Keratinocyte (primary cell): Measurements from ENCODE around the gene STRA6. TPM values are rescaled to one million over a fixed set of nuclear protein-coding genes. Genes with fewer than 3 reads are reported as not detected.
A peak's percentile ranks its signal among the peaks of the same experiment; 100 is the strongest.

Experiments
- DNase-seq: peaks from one replicate; pipeline ENCODE4 v3.0.0-alpha.2; 2011; ENCODE audit warnings: low read depth, missing footprints, low spot score
- FAIRE-seq: peaks from 2 replicates; lab custom pipeline; 2011; peaks lifted over from hg19 to GRCh38; lab: Jason Lieb, UNC
- H2AFZ ChIP-seq: 2 replicates; pipeline ENCODE4 v1.6.0; 2012; ENCODE audit warnings: low read length, control low read depth, inconsistent platforms; ENCODE audit not compliant: control insufficient read depth
- H3K27ac ChIP-seq: 2 replicates; pipeline ENCODE4 v1.5.1; 2011; ENCODE audit warnings: low read length; ENCODE audit not compliant: control insufficient read depth, insufficient read depth
- H3K27me3 ChIP-seq: 3 replicates; pipeline ENCODE4 v1.6.0; 2011; ENCODE audit warnings: low read length; ENCODE audit not compliant: control insufficient read depth, insufficient read depth; ENCODE audit errors: extremely low read depth
- H3K36me3 ChIP-seq, 2 experiments: 2 replicates in 1 of 2; 3 replicates in 1 of 2; pipeline ENCODE4 v1.5.1; 2011; ENCODE audit warnings: low read length in 2 of 2, mild to moderate bottlenecking in 1 of 2; ENCODE audit not compliant: control insufficient read depth in 2 of 2, insufficient read depth in 2 of 2; ENCODE audit errors: extremely low read depth in 1 of 2
- H3K4me1 ChIP-seq: 3 replicates; pipeline ENCODE4 v1.5.1; 2011; ENCODE audit warnings: low read length; ENCODE audit not compliant: control insufficient read depth, insufficient read depth; ENCODE audit errors: extremely low read depth
- H3K4me2 ChIP-seq: 3 replicates; pipeline ENCODE4 v1.6.0; 2011; ENCODE audit warnings: low read depth, low read length; ENCODE audit not compliant: control insufficient read depth, insufficient read depth; ENCODE audit errors: extremely low read depth
- H3K4me3 ChIP-seq, 3 experiments: fragments of 200-600 bp in 1 of 3; sonication (generic) in 1 of 3; 2 replicates in 2 of 3; 3 replicates in 1 of 3; pipeline ENCODE4 v1.5.1; 2011 to 2016; ENCODE audit warnings: low read length in 3 of 3, mild to moderate bottlenecking in 3 of 3, control low read depth in 2 of 3, inconsistent platforms in 1 of 3, low read depth in 1 of 3, mixed read lengths in 1 of 3, mixed run types in 1 of 3, moderate library complexity in 1 of 3; ENCODE audit not compliant: control insufficient read depth in 2 of 3, insufficient read depth in 2 of 3; ENCODE audit errors: extremely low read depth in 1 of 3
- H3K79me2 ChIP-seq: 2 replicates; pipeline ENCODE4 v1.6.0; 2012; ENCODE audit warnings: low read length; ENCODE audit not compliant: control insufficient read depth, insufficient read depth
- H3K9ac ChIP-seq: 3 replicates; pipeline ENCODE4 v1.6.0; 2011; ENCODE audit warnings: low read length; ENCODE audit not compliant: control insufficient read depth, insufficient read depth; ENCODE audit errors: extremely low read depth
- H3K9me1 ChIP-seq: 3 replicates; pipeline ENCODE4 v1.6.0; 2011; ENCODE audit warnings: low read length; ENCODE audit not compliant: control insufficient read depth, insufficient read depth; ENCODE audit errors: extremely low read depth
- H3K9me3 ChIP-seq: 2 replicates; pipeline ENCODE4 v1.5.1; 2012; ENCODE audit warnings: low read depth, low read length; ENCODE audit not compliant: control insufficient read depth
- H4K20me1 ChIP-seq: 3 replicates; pipeline ENCODE4 v1.6.0; 2011; ENCODE audit warnings: low read length; ENCODE audit not compliant: control insufficient read depth, insufficient read depth; ENCODE audit errors: extremely low read depth
- CTCF ChIP-seq, 3 experiments: IDR thresholded peaks in 1 of 3; conservative IDR thresholded peaks in 1 of 3; optimal IDR thresholded peaks in 1 of 3; 2 replicates in 2 of 3; 3 replicates in 1 of 3; pipeline versions ENCODE3 to v1.5.1; 2011; ENCODE audit warnings: low read length in 3 of 3, mild to moderate bottlenecking in 3 of 3, moderate library complexity in 2 of 3, control low read depth in 1 of 3, inconsistent platforms in 1 of 3; ENCODE audit not compliant: insufficient read depth in 2 of 3; ENCODE audit errors: extremely low read depth in 1 of 3
- EZH2 ChIP-seq: IDR thresholded peaks from one replicate; pipeline ENCODE4 v1.6.1; 2012; ENCODE audit warnings: inconsistent platforms, mild to moderate bottlenecking, low read length, moderate library complexity
- dilution Hi-C: fragments of 300-500 bp; cut with MboI; formaldehyde crosslinking; loops from one replicate; pipeline ENCODE4 v1.7.0; 2020; ENCODE audit warnings: low sequenced_read_pairs; ENCODE audit not compliant: extremely low pct_ligation_motif_present
- polyA plus RNA-seq, 5 experiments: library from polyadenylated mRNA; depleted of rRNA in 3 of 5; stranded (reverse) in 3 of 5; stranded (forward) in 1 of 5; unstranded in 1 of 5; fragments of >200 nt; gene quantifications; 1 replicate in 1 of 5; 2 replicates in 3 of 5; 3 replicates in 1 of 5; pipeline versions ENCODE4 v1.2.1 to v1.2.3, GENCODE V29; 2011 to 2012; ENCODE audit warnings: missing spikeins in 2 of 5, low read depth in 1 of 5, low replicate concordance in 1 of 5

Gene STRA6
- polyA plus RNA-seq, 1 donor (not counting 4 experiments of a cell fraction or from before 2014, with no cell fraction given): not detected

DNA sequence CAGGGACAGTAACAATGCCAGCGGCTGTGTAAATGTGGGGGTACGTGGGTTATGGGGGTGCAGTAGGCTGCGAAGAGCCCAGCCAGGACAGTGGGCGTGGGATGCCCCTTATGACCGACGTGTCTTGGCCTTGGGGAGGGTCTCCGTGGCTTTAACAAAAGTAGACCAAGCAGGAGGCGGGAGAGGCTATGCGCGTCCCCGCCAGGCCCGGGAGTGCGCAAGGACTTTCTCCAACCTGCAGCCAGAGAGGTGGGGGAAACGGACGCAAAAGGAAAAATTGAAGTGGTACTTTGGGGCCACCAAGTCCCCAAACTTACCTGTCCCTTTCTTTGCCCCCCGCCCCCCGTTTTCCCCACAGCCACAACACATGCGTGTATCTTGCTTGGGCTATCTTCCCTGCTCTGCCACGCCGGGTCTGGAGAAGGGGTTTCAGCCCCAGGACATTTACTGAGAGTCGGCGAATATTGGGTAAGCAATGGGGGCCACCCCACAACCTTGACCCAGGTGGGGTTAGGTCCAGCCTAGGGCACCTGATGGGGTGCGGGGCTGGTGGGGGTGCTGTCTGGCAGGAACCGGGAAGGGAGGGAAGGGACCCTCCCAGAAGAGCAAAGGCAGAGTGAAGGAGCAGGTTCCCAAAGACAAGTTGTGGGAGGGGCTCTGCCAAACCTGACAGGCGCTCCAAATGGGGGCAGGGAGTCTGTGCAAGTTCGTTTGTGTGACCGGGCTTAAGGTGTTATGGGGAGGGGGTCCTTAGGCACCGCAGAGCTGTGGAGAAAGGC is 71.5 kb downstream of the STRA6 start:
- no peak overlapping the region for H3K9ac ChIP-seq
- H4K20me1 ChIP-seq: peaks cover 4% of the 10 kb centered on the region
- dilution Hi-C loops: no loop called here
- no peak for FAIRE-seq
- H3K4me2 ChIP-seq: no peak overlapping the region
- DNase-seq: no peak
- no peak overlapping the region for H2AFZ ChIP-seq
- H3K79me2 ChIP-seq: no peaks in the 10 kb centered on the region
- H3K9me3 ChIP-seq: no peaks in the 10 kb centered on the region
- H3K9me1 ChIP-seq: no peaks in the 10 kb centered on the region
- no peaks in the 10 kb centered on the region for H3K36me3 ChIP-seq
- TF ChIP-seq EZH2 (peak; percentile 7), CTCF (optimal IDR thresholded peaks at IDR 0.05 in 1 of 3, IDR thresholded peaks at IDR 0.05 in 1 of 3, conservative IDR thresholded peaks at IDR 0.05 in 1 of 3; ENCODE audit: extremely low read depth in 1 of 3, insufficient read depth in 2 of 3, low read length in 3 of 3) (no peak)
- no peak overlapping the region for H3K4me3 ChIP-seq
- H3K27me3 ChIP-seq: peaks cover 85% of the 10 kb centered on the region
- peaks cover 8% of the 10 kb centered on the region for H3K4me1 ChIP-seq
- no peak overlapping the region for H3K27ac ChIP-seq

DNA sequence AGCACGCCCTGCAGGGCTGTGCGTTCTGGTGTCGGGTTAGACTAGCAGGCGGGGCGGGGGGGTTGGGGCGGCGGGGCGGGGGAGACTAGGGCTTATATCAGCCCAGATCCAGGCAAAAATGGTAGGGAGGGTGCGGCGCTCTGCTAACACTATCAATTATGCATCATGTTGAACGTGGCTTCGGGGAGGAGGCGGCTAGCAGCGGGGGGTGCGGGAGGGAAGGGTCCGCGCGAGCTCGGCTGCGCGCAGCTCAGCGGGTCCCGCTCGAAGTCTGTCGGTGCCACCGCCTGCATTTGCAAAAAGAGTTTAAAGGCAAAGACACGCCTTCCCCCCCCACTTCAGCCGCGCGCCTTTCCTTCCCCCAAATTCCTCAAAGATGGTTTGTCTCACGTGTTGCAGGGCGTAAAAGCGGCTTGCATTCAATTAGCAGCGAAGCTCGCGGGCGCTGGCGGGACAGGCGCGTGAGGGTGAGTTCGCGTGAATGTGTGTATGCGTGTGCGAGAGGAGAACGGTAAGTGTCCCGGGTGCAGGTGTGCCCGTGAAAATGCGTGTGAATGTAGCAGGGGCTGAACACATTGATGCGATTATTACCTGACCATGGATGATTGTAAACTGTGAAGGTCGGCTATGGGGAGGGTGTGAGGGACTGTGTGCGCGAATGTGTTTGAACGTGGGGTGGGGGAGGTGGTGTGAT is 72.3 kb downstream of the STRA6 start, which contains the start of gene ISLR2:
Gene ISLR2, plus strand, starts transcription at position 432 of the 694 bp plus-strand sequence. CDS start 2,169 bp downstream, outside the sequence.
- Histone ChIP-seq H3K4me1 (peaks cover 5% of the 10 kb centered on the region), H3K9ac (no peak within 1 kb of the TSS), H2AFZ (no peak within 1 kb of the TSS), H3K4me2 (no peak within 1 kb of the TSS), H3K27ac (no peak within 1 kb of the TSS), H3K36me3 (no peaks in the 10 kb centered on the region), H4K20me1 (peaks cover 4% of the 10 kb centered on the region), H3K9me3 (no peaks in the 10 kb centered on the region), H3K79me2 (no peaks in the 10 kb centered on the region), H3K9me1 (no peaks in the 10 kb centered on the region), H3K4me3 (no peak within 1 kb of the TSS), H3K27me3 (peaks cover 78% of the 10 kb centered on the region)
- TF ChIP-seq EZH2 (peak; percentile 90), CTCF (optimal IDR thresholded peaks at IDR 0.05 in 1 of 3, IDR thresholded peaks at IDR 0.05 in 1 of 3, conservative IDR thresholded peaks at IDR 0.05 in 1 of 3; ENCODE audit: extremely low read depth in 1 of 3, insufficient read depth in 2 of 3, low read length in 3 of 3) (no peak)
- dilution Hi-C loops: no loop called here
- FAIRE-seq (no peak), DNase-seq (no peak)
